Lung (tissue), 12 donors: ENCODE measurements around the gene ADGRG1. TPM values are rescaled to one million over a fixed set of nuclear protein-coding genes. Genes with fewer than 3 reads are reported as not detected.

Source experiments
- ATAC-seq: fragments of 200-7000 bp; cut with Tn5 transposase; one replicate; pipeline ENCODE4 v1.9.1; 2020; ENCODE audit warnings: moderate number of reproducible peaks; ENCODE audit not compliant: insufficient read depth, low FRiP score
- DNase-seq, 3 donors: peaks; one replicate each; pipeline ENCODE4 v3.0.0-alpha.2; 2013 to 2017
- H3K27ac ChIP-seq, 2 donors: one replicate each; pipeline ENCODE4 v1.5.1; 2013; ENCODE audit warnings: mild to moderate bottlenecking in 2 of 2, moderate library complexity in 2 of 2, control low read depth in 1 of 2, inconsistent platforms in 1 of 2, low read depth in 1 of 2, low read length in 1 of 2
- H3K27me3 ChIP-seq, 3 donors: one replicate each; pipeline ENCODE4 v1.5.1; 2013; ENCODE audit warnings: low read length in 2 of 3; ENCODE audit not compliant: control insufficient read depth in 3 of 3, insufficient read depth in 3 of 3
- H3K36me3 ChIP-seq, 4 donors: one replicate each; pipeline ENCODE4 v1.5.1; 2013; ENCODE audit warnings: low read length in 4 of 4, mild to moderate bottlenecking in 1 of 4, moderate library complexity in 1 of 4; ENCODE audit not compliant: control insufficient read depth in 4 of 4, insufficient read depth in 4 of 4
- H3K4me1 ChIP-seq, 5 donors: one replicate each; pipeline ENCODE4 v1.5.1; 2013; ENCODE audit warnings: low read length in 5 of 5, mild to moderate bottlenecking in 2 of 5, moderate library complexity in 1 of 5; ENCODE audit not compliant: control insufficient read depth in 5 of 5, insufficient read depth in 5 of 5
- H3K4me3 ChIP-seq: one replicate; pipeline ENCODE4 v1.5.1; 2013; ENCODE audit warnings: mild to moderate bottlenecking, control low read depth, moderate library complexity
- H3K9ac ChIP-seq, 2 donors: one replicate each; pipeline ENCODE4 v1.5.1; 2013; ENCODE audit warnings: low read length in 2 of 2, control low read depth in 1 of 2; ENCODE audit not compliant: insufficient read depth in 1 of 2
- H3K9me3 ChIP-seq, 4 donors: one replicate each; pipeline ENCODE4 v1.5.1; 2013; ENCODE audit warnings: low read length in 3 of 4, mild to moderate bottlenecking in 1 of 4, moderate library complexity in 1 of 4; ENCODE audit not compliant: control insufficient read depth in 4 of 4, insufficient read depth in 3 of 4
- CTCF ChIP-seq: IDR thresholded peaks from 2 replicates; pipeline ENCODE4 v1.5.1; 2012; ENCODE audit warnings: mild to moderate bottlenecking; ENCODE audit errors: control extremely low read depth, extremely low read depth
- WGBS, 2 donors: extraction: QIAGEN DNeasy Blood & Tissue Kit; methylation state at CpG; one replicate each; pipeline ENCODE4 v1.1.7; 2013; 5-methylcytosine and 5-hydroxymethylcytosine counted together
- polyA plus RNA-seq, 2 donors: library from polyadenylated mRNA; stranded (reverse); fragments of 200-250 nt; gene quantifications; one replicate each; pipeline ENCODE4 v1.2.1, GENCODE V29; 2013
- total RNA-seq, 2 donors: library from RNA; depleted of rRNA in 1 of 2; stranded (reverse); fragments of >200 nt in 1 of 2; gene quantifications; one replicate each; pipeline ENCODE4 v1.2.1, GENCODE V29; 2014 to 2021
- donor health status: control.
- donor health status: control.
- donor health status: Bipolar disorder and iron deficiency.
- donor health status: healthy.
- donor health status: DM: yes; HTN: yes; CAD: no.

ADGRG1 gene
- total and polyA plus RNA-seq, 4 donors = 8.8 to 74.4 (median 28.0) TPM

- Histone ChIP-seq H3K9me3 (no peaks in the 10 kb centered on the region), H3K36me3 (no peaks in the 10 kb centered on the region), H3K4me3 (no peak overlapping the region), H3K9ac (no peak overlapping the region), H3K4me1 (peaks cover 0 to 6% (median 0%) of the 10 kb centered on the region in 5 donors), H3K27me3 (peaks cover 0 to 3% (median 0%) of the 10 kb centered on the region in 3 donors), H3K27ac (no peak overlapping the region)
- DNase-seq (no peak), ATAC-seq (no peak)
- WGBS, 2 donors = 50 to 75% methylated on average over 3 of the region's 3 CpGs
- TF ChIP-seq CTCF = no peak
These were observed 59.0 kb downstream of the ADGRG1 start for GRCh38 chr16:57687363-57687929.

- H3K9ac ChIP-seq = no peak overlapping the region
- H3K4me3 ChIP-seq = no peak overlapping the region
- DNase-seq (no peak), ATAC-seq (no peak)
- peaks cover 0 to 6% (median 0%) of the 10 kb centered on the region in 5 donors for H3K4me1 ChIP-seq
- peaks cover 0 to 3% (median 0%) of the 10 kb centered on the region in 3 donors for H3K27me3 ChIP-seq
- no peaks in the 10 kb centered on the region for H3K9me3 ChIP-seq
- 75 to 81% methylated on average over 4 of the region's 4 CpGs for WGBS, 2 donors
- no peaks in the 10 kb centered on the region for H3K36me3 ChIP-seq
- TF ChIP-seq CTCF = no peak
- H3K27ac ChIP-seq = no peak overlapping the region
These were observed 60.1 kb downstream of the ADGRG1 start for GRCh38 chr16:57688487-57688986.

- WGBS, 2 donors = 20 to 32% methylated on average over 12 to 15 of the region's 15 CpGs
- Histone ChIP-seq H3K27ac (peak overlapping the region in 1 of 2 donors; percentile 18), H3K9ac (no peak overlapping the region), H3K4me1 (peaks cover 0 to 6% (median 0%) of the 10 kb centered on the region in 5 donors), H3K9me3 (no peaks in the 10 kb centered on the region), H3K4me3 (no peak overlapping the region), H3K27me3 (peaks cover 0 to 3% (median 0%) of the 10 kb centered on the region in 3 donors), H3K36me3 (no peaks in the 10 kb centered on the region)
- no peak for ATAC-seq
- no peak for TF ChIP-seq CTCF
- no peak for DNase-seq
These were observed 60.7 kb downstream of the ADGRG1 start for GRCh38 chr16:57688987-57689761.
